Activated CD8-positive, alpha-beta memory T cell treated with anti-CD3 and anti-CD28 coated beads, Interleukin-2, amount 10 ng/mL, durations not matched to agents 7 days and 5 days (primary cell): Measurements from ENCODE around the gene PRAMEF12. TPM values are rescaled to one million over a fixed set of nuclear protein-coding genes. Genes with fewer than 3 reads are reported as not detected.
"Not testable (repeated sequence)": the region's sequence is repeated elsewhere in the genome, so short reads cannot be mapped to it uniquely, and the experiment has no call there.

Experiments used
- ATAC-seq: fragments of 150-1000 bp; cut with Tn5 transposase; one replicate; pipeline ENCODE4 v1.10.0; 2021; ENCODE audit warnings: moderate library complexity
- CTCF ChIA-PET: fragments of 350-600 bp; sonication (Branson Sonifier 250); formaldehyde crosslinking; loops from one replicate; lab custom pipeline; 2021; ENCODE audit warnings: antibody characterized with exemption; lab: Charles Lee
- DNase-seq: peaks from one replicate; pipeline ENCODE4 v3.0.0-alpha.2; 2020
- H3K27ac Mint-ChIP-seq: one replicate; pipeline ENCODE4 v1.8.0; 2021; ENCODE audit warnings: mild to moderate bottlenecking, mixed read lengths
- H3K27me3 Mint-ChIP-seq: one replicate; pipeline ENCODE4 v1.8.0; 2021; ENCODE audit warnings: mixed read lengths
- H3K36me3 Mint-ChIP-seq: one replicate; pipeline ENCODE4 v1.8.0; 2021; ENCODE audit warnings: mild to moderate bottlenecking, mixed read lengths
- H3K4me1 Mint-ChIP-seq: one replicate; pipeline ENCODE4 v1.8.0; 2021; ENCODE audit warnings: mixed read lengths
- H3K4me3 Mint-ChIP-seq: one replicate; pipeline ENCODE4 v1.8.0; 2021; ENCODE audit warnings: mild to moderate bottlenecking, moderate library complexity, mixed read lengths
- H3K9me3 Mint-ChIP-seq: one replicate; pipeline ENCODE4 v1.8.0; 2022; ENCODE audit warnings: low read depth, mixed read lengths
- total RNA-seq, 2 experiments: library from RNA; stranded (reverse); gene quantifications; one replicate each; pipeline ENCODE4 v1.2.3, GENCODE V29; 2021

Gene PRAMEF12
- total RNA-seq, 2 experiments from 2014 or later: not detected

- Mint-ChIP-seq H3K4me1 (no peaks in the 10 kb centered on the region), H3K4me3 (no peak overlapping the region), H3K9me3 (no peaks in the 10 kb centered on the region), H3K36me3 (no peaks in the 10 kb centered on the region), H3K27ac (no peak overlapping the region), H3K27me3 (peaks cover 9% of the 10 kb centered on the region)
- no peak for DNase-seq
- ATAC-seq: no peak
- CTCF ChIA-PET: no interaction called here
These were observed 4.5 kb downstream of the PRAMEF12 start for GRCh38 chr1:12778061-12778460.

GRCh38 chr1:12778907-12779306, 5.4 kb downstream of the PRAMEF12 start:
- Mint-ChIP-seq H3K9me3 (peaks cover 1% of the 10 kb centered on the region), H3K36me3 (no peaks in the 10 kb centered on the region), H3K27me3 (peaks cover 9% of the 10 kb centered on the region), H3K4me3 (no peak overlapping the region), H3K4me1 (no peaks in the 10 kb centered on the region), H3K27ac (no peak overlapping the region)
- CTCF ChIA-PET: no interaction called here
- no peak for DNase-seq
- no peak for ATAC-seq

- H3K27ac Mint-ChIP-seq, H3K4me3 Mint-ChIP-seq, H3K4me1 Mint-ChIP-seq, DNase-seq, CTCF ChIA-PET, ATAC-seq, H3K36me3 Mint-ChIP-seq, H3K27me3 Mint-ChIP-seq: not testable (repeated sequence)
- peaks cover 10% of the 10 kb centered on the region for H3K9me3 Mint-ChIP-seq
These were observed 8.0 kb downstream of the PRAMEF12 start for GRCh38 chr1:12781488-12781887.

GRCh38 chr1:12783783-12784182, 10.2 kb downstream of the PRAMEF12 start:
- H3K27ac Mint-ChIP-seq, DNase-seq, H3K36me3 Mint-ChIP-seq, H3K4me3 Mint-ChIP-seq, H3K4me1 Mint-ChIP-seq, H3K27me3 Mint-ChIP-seq, ATAC-seq, CTCF ChIA-PET: not testable (repeated sequence)
- peaks cover 10% of the 10 kb centered on the region for H3K9me3 Mint-ChIP-seq

GRCh38 chr1:12784729-12785128, 11.2 kb downstream of the PRAMEF12 start:
- DNase-seq, H3K4me3 Mint-ChIP-seq, CTCF ChIA-PET, H3K36me3 Mint-ChIP-seq, H3K4me1 Mint-ChIP-seq, ATAC-seq, H3K27ac Mint-ChIP-seq, H3K27me3 Mint-ChIP-seq: not testable (repeated sequence)
- peaks cover 10% of the 10 kb centered on the region for H3K9me3 Mint-ChIP-seq

GRCh38 chr1:12791097-12791496, 17.6 kb downstream of the PRAMEF12 start, which contains the start of gene PRAMEF1:
TSS of gene PRAMEF1 (plus strand) at chr1:12791397. CDS start at chr1:12793228, 1,831 bp downstream.
- DNase-seq, H3K27me3 Mint-ChIP-seq, H3K4me1 Mint-ChIP-seq, H3K27ac Mint-ChIP-seq, H3K36me3 Mint-ChIP-seq, H3K9me3 Mint-ChIP-seq, ATAC-seq, H3K4me3 Mint-ChIP-seq, CTCF ChIA-PET: not testable (repeated sequence)

- H3K36me3 Mint-ChIP-seq: no peaks in the 10 kb centered on the region
- ATAC-seq: no peak
- no peak overlapping the region for H3K4me3 Mint-ChIP-seq
- H3K27ac Mint-ChIP-seq: no peak overlapping the region
- no peak for DNase-seq
- CTCF ChIA-PET: no interaction called here
- H3K9me3 Mint-ChIP-seq: no peaks in the 10 kb centered on the region
- peaks cover 11% of the 10 kb centered on the region for H3K27me3 Mint-ChIP-seq
- H3K4me1 Mint-ChIP-seq: no peaks in the 10 kb centered on the region
These were observed 25.4 kb downstream of the PRAMEF12 start for GRCh38 chr1:12798911-12799310.

- Mint-ChIP-seq H3K9me3 (no peaks in the 10 kb centered on the region), H3K36me3 (no peaks in the 10 kb centered on the region), H3K27ac (no peak overlapping the region), H3K4me1 (no peaks in the 10 kb centered on the region), H3K4me3 (no peak overlapping the region), H3K27me3 (peaks cover 17% of the 10 kb centered on the region)
- ATAC-seq: no peak
- DNase-seq: no peak
- CTCF ChIA-PET: no interaction called here
These were observed 26.2 kb downstream of the PRAMEF12 start for GRCh38 chr1:12799730-12800129.

GRCh38 chr1:12809933-12810332, 36.4 kb downstream of the PRAMEF12 start:
- Mint-ChIP-seq H3K27ac (no peak overlapping the region), H3K4me3 (no peak overlapping the region), H3K27me3 (peaks cover 12% of the 10 kb centered on the region), H3K9me3 (peaks cover under 1% of the 10 kb centered on the region), H3K36me3 (no peaks in the 10 kb centered on the region), H3K4me1 (no peaks in the 10 kb centered on the region)
- ATAC-seq (no peak), DNase-seq (no peak)
- CTCF ChIA-PET: no interaction called here

GRCh38 chr1:12810691-12811408, 37.3 kb downstream of the PRAMEF12 start:
- H3K9me3 Mint-ChIP-seq: no peaks in the 10 kb centered on the region
- H3K4me1 Mint-ChIP-seq: no peaks in the 10 kb centered on the region
- CTCF ChIA-PET: no interaction called here
- DNase-seq (no peak), ATAC-seq (no peak)
- H3K27ac Mint-ChIP-seq: no peak overlapping the region
- peaks cover 12% of the 10 kb centered on the region for H3K27me3 Mint-ChIP-seq
- no peaks in the 10 kb centered on the region for H3K36me3 Mint-ChIP-seq
- H3K4me3 Mint-ChIP-seq: no peak overlapping the region

GRCh38 chr1:12811409-12811784, 37.9 kb downstream of the PRAMEF12 start:
- ATAC-seq (no peak), DNase-seq (no peak)
- Mint-ChIP-seq H3K4me1 (no peaks in the 10 kb centered on the region), H3K9me3 (no peaks in the 10 kb centered on the region), H3K36me3 (no peaks in the 10 kb centered on the region), H3K27ac (no peak overlapping the region), H3K27me3 (peaks cover 14% of the 10 kb centered on the region), H3K4me3 (no peak overlapping the region)
- CTCF ChIA-PET: no interaction called here

GRCh38 chr1:12819061-12819460, 45.5 kb downstream of the PRAMEF12 start:
- H3K27me3 Mint-ChIP-seq, DNase-seq, H3K4me1 Mint-ChIP-seq, H3K9me3 Mint-ChIP-seq, H3K36me3 Mint-ChIP-seq, ATAC-seq, H3K4me3 Mint-ChIP-seq, CTCF ChIA-PET, H3K27ac Mint-ChIP-seq: not testable (repeated sequence)
